Bronchial epithelial cell (primary cell): Measurements from ENCODE around the gene GSC. TPM values are rescaled to one million over a fixed set of nuclear protein-coding genes. Genes with fewer than 3 reads are reported as not detected.

Experiments used
- DNase-seq: peaks from one replicate; pipeline ENCODE4 v3.0.0-alpha.2; 2010; ENCODE audit warnings: low read depth
- FAIRE-seq: peaks from 2 replicates; lab custom pipeline; 2011; peaks lifted over from hg19 to GRCh38; lab: Jason Lieb, UNC
- H3K27me3 ChIP-seq: 2 replicates; pipeline ENCODE4 v1.5.1; 2011; ENCODE audit warnings: low read length; ENCODE audit not compliant: control insufficient read depth, insufficient read depth
- H3K36me3 ChIP-seq: 2 replicates; pipeline ENCODE4 v1.5.1; 2011; ENCODE audit warnings: low read length; ENCODE audit not compliant: control insufficient read depth, insufficient read depth
- H3K4me3 ChIP-seq: 2 replicates; pipeline ENCODE4 v1.5.1; 2011; ENCODE audit warnings: mild to moderate bottlenecking, low read depth, low read length, control low read depth
- total RNA-seq: library from RNA; depleted of rRNA; stranded (reverse); fragments of >200 nt; gene quantifications from 2 replicates; pipeline ENCODE4 v1.2.1, GENCODE V29; 2014
- TF ChIP-seq, protein P1 (sequence below): IDR thresholded peaks from 2 replicates; pipeline ENCODE4 v1.5.1; 2011; ENCODE audit warnings: mild to moderate bottlenecking, moderate library complexity, low read length, control low read depth, inconsistent platforms; ENCODE audit not compliant: insufficient read depth, severe bottlenecking

GSC gene
- total RNA-seq, 1 donor from 2014 or later, result not detected

DNA sequence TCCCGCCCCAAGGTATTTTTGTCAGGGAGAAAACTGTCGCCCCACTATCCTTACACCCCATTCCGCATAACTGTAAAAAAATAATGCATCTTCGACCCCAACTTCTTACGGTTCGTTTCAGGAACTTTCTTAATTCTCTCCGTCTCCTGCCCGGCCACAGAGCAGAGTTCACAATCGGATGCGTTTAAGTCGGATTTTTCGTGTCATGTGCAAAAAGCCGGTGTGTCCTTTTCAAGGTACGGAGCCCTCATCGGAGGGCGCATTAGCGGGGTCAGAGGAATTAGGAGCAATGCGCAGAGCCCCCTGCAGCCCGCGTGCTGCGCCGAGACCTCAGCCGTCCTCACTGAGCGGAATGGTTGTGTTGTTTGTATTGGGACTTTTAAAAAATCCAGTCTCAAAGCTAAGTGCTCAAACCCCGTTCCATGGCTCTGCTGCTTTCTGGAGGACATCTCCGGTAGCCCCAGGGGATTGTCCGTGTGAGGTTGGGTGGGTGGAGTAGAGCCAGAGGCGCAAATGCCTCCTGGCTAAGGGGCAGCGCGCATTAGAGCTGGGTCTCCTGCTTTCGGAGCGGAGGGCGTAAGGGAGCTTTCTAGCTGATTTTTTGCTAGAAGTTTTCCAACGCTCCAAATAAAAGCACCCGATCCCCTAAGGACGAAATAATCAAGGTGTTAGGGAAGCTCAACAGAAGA lies 3.9 kb upstream of the GSC start:
- FAIRE-seq, result no peak
- H3K27me3 ChIP-seq, result peaks cover 47% of the 10 kb centered on the region
- TF ChIP-seq, protein P1, sequence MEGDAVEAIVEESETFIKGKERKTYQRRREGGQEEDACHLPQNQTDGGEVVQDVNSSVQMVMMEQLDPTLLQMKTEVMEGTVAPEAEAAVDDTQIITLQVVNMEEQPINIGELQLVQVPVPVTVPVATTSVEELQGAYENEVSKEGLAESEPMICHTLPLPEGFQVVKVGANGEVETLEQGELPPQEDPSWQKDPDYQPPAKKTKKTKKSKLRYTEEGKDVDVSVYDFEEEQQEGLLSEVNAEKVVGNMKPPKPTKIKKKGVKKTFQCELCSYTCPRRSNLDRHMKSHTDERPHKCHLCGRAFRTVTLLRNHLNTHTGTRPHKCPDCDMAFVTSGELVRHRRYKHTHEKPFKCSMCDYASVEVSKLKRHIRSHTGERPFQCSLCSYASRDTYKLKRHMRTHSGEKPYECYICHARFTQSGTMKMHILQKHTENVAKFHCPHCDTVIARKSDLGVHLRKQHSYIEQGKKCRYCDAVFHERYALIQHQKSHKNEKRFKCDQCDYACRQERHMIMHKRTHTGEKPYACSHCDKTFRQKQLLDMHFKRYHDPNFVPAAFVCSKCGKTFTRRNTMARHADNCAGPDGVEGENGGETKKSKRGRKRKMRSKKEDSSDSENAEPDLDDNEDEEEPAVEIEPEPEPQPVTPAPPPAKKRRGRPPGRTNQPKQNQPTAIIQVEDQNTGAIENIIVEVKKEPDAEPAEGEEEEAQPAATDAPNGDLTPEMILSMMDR, result no peak

GRCh38 chr14:94773061-94773648 lies 3.2 kb upstream of the GSC start:
- peaks cover 52% of the 10 kb centered on the region for H3K27me3 ChIP-seq

More for the DNA sequence above, 3.9 kb upstream of the GSC start:
- DNase-seq, result no peak
- Histone ChIP-seq H3K36me3 (no peaks in the 10 kb centered on the region), H3K4me3 (no peak overlapping the region)

DNA sequence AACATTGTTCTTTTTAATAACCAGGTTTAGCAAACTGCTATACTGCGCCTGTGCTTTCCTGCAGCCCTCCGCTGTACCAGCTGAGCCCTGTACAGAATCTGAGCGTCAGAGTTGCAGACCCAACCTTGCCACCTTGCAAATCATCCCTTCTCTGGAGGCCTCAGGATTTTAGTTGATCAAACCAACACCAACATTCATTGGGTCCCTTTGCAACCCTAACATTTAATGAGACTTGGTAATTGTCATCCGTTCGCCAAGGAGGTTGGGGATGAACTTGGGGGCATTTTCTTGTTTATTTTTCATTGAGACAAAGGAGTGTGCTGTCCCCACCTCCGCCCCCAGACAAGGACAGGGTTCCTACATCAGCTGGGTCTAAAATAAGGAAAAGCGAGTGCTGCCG lies 2.6 kb upstream of the GSC start:
- H3K4me3 ChIP-seq, result no peak overlapping the region
- no peak for FAIRE-seq

More at GRCh38 chr14:94773061-94773648, 3.2 kb upstream of the GSC start:
- DNase-seq, result no peak
- no peak for FAIRE-seq
- TF ChIP-seq, protein P1, result no peak
- Histone ChIP-seq H3K4me3 (no peak overlapping the region), H3K36me3 (no peaks in the 10 kb centered on the region)

DNA sequence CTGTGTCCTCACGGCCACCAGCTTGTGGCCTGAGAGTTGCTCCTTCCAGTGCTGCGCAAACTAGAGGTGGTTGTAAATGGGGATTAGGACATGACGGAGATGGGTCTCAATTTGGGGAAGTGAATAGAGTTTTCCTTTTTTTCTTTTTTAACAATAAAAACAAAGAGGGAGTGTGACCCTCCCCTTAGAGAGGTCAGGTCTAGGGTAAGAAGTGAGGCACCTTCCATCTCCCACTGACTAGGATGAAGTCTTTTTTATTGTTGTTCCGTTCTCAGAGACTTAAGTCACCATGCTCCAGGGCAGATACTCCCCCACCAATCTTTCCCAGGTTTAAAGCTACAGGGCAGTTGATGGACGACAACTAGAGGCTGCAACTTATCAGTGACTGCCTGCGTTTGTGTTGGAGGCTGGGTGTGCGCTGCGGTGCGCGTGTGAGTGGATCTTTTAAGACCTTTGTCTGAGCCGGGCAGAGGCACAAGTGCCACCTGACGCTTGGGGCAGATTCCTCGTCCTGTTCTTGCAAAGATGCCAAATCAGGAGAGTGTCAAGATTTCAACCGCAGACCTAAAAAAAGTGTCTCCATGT lies 2.1 kb upstream of the GSC start:
- no peak for FAIRE-seq
- H3K4me3 ChIP-seq, result no peak overlapping the region
- DNase-seq, result no peak
- no peaks in the 10 kb centered on the region for H3K36me3 ChIP-seq
- peaks cover 61% of the 10 kb centered on the region for H3K27me3 ChIP-seq
- TF ChIP-seq, protein P1, result no peak

More for the DNA sequence above, 2.6 kb upstream of the GSC start:
- peaks cover 55% of the 10 kb centered on the region for H3K27me3 ChIP-seq
- H3K36me3 ChIP-seq, result no peaks in the 10 kb centered on the region
- DNase-seq, result no peak
- TF ChIP-seq, protein P1, result no peak

DNA sequence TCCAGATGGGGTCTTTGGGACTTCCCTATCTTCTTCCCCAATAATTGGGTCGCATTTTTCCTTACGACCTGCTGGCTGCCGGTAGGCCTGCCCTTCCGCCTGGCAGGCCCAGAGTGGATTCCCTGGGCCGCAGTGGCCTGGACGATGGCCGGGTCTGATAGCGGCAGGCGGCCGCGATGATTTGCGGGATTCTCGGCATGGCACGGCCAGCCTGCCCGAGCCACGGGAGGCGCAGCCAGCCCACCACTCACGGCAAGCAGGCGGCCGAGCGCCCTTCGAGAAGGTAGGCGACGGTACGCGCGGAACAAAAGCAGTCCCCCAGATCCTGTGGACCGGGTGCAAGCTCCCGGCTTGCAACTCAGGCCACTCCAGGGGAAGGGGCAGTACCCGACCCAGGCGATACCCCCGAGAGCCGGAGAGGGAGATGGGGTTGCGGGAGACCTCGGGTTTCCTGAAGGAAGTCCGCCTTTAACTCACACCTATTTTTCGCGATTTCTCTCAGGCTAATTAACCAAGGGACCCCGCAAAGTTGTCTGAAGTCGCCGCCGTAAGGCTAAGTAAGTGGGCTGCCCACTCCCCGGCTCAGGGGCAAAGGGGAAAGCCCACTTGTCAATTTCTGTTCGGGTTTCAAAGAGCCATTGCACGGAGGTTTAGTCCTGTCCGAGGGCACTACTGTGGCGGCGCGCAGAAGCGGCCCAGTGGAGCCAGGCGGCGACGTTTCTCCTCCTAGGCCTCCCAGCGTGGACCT lies 1.4 kb upstream of the GSC start:
- TF ChIP-seq, protein P1, result no peak
- Histone ChIP-seq H3K36me3 (no peaks in the 10 kb centered on the region), H3K27me3 (peaks cover 64% of the 10 kb centered on the region), H3K4me3 (no peak overlapping the region)
- FAIRE-seq, result no peak
- DNase-seq, result no peak
